Activated naive CD4-positive, alpha-beta T cell treated with Interleukin-2 at 50 U/mL for 16 hours (primary cell): Measurements from ENCODE around the gene PDP2.
"Not testable (repeated sequence)": the region's sequence is repeated elsewhere in the genome, so short reads cannot be mapped to it uniquely, and the experiment has no call there.

Source experiments
- DNase-seq: peaks from one replicate; pipeline ENCODE4 v3.0.0-alpha.2; 2020

Gene PDP2

GRCh38 chr16:66888647-66889615, 8.6 kb downstream of the PDP2 start:
- DNase-seq = no peak

GRCh38 chr16:66889622-66890021, 9.3 kb downstream of the PDP2 start:
- DNase-seq = no peak

- no peak for DNase-seq
These were observed 10.5 kb downstream of the PDP2 start for GRCh38 chr16:66890799-66891198.

- no peak for DNase-seq
These were observed 11.0 kb downstream of the PDP2 start for GRCh38 chr16:66891360-66891759.

- DNase-seq = no peak
These were observed 11.5 kb downstream of the PDP2 start for GRCh38 chr16:66891797-66892196.

GRCh38 chr16:66894055-66894454, 13.7 kb downstream of the PDP2 start:
- DNase-seq = no peak

GRCh38 chr16:66894948-66895688, 14.8 kb downstream of the PDP2 start:
- DNase-seq = peak; percentile 57

GRCh38 chr16:66895689-66895979, 15.3 kb downstream of the PDP2 start:
- DNase-seq = no peak

- no peak for DNase-seq
These were observed 15.7 kb downstream of the PDP2 start for GRCh38 chr16:66895999-66896398.

GRCh38 chr16:66896682-66897081, 16.4 kb downstream of the PDP2 start:
- DNase-seq = not testable (repeated sequence)

- DNase-seq = no peak
These were observed 17.9 kb downstream of the PDP2 start for GRCh38 chr16:66898207-66898606.

GRCh38 chr16:66898933-66899309, 18.6 kb downstream of the PDP2 start:
- DNase-seq = no peak

GRCh38 chr16:66899310-66899944, 19.1 kb downstream of the PDP2 start:
- no peak for DNase-seq

- DNase-seq = no peak
These were observed 19.8 kb downstream of the PDP2 start for GRCh38 chr16:66899945-66900710.

GRCh38 chr16:66900721-66901441, 20.6 kb downstream of the PDP2 start:
- no peak for DNase-seq

GRCh38 chr16:66901626-66902025, 21.3 kb downstream of the PDP2 start:
- DNase-seq = no peak

GRCh38 chr16:66902648-66903543, 22.6 kb downstream of the PDP2 start:
- DNase-seq = no peak

GRCh38 chr16:66903544-66904427, 23.5 kb downstream of the PDP2 start:
- no peak for DNase-seq

- no peak for DNase-seq
These were observed 24.1 kb downstream of the PDP2 start for GRCh38 chr16:66904428-66904845.
